ENCODE results near the gene TGFB1I1.

GRCh38 chr16:31436221-31437045 lies 35.5 kb upstream of the TGFB1I1 start:
- TF ChIP-seq STAT6 (CRISPR knock-in tag; IDR thresholded peaks at IDR 0.05; ENCODE audit: borderline replicate concordance), result no peak
- no peak for TF ChIP-seq KDM5B (CRISPR knock-in tag; IDR thresholded peaks at IDR 0.05; ENCODE audit: borderline replicate concordance)
- no peak for TF ChIP-seq BRCA1 (CRISPR knock-in tag; IDR thresholded peaks at IDR 0.05)
